PFSK-1 (cell line): ENCODE measurements around the gene WNT3.

Experiments
- FOXP2 ChIP-seq: optimal IDR thresholded peaks from 2 replicates; pipeline ENCODE3; 2011; ENCODE audit warnings: borderline replicate concordance, control low read depth, inconsistent platforms; ENCODE audit not compliant: insufficient read depth; ENCODE audit errors: extremely low read length, extremely low read depth
- POLR2AphosphoS5 ChIP-seq: IDR thresholded peaks from 2 replicates; pipeline ENCODE4 v1.6.1; 2012; ENCODE audit warnings: low read depth, mild to moderate bottlenecking, control low read depth, low read length, moderate library complexity
- REST ChIP-seq, 2 experiments: IDR thresholded peaks; 2 replicates each; pipeline versions ENCODE4 v1.6.1 to v1.8.0; 2011 to 2012; ENCODE audit warnings: low read depth in 2 of 2, low read length in 2 of 2, control low read depth in 1 of 2, inconsistent platforms in 1 of 2, mild to moderate bottlenecking in 1 of 2, moderate library complexity in 1 of 2; ENCODE audit not compliant: insufficient read depth in 1 of 2
- SIN3A ChIP-seq: IDR thresholded peaks from 2 replicates; pipeline ENCODE4 v1.6.1; 2012; ENCODE audit warnings: mild to moderate bottlenecking, low read length, moderate library complexity, borderline replicate concordance; ENCODE audit not compliant: insufficient read depth
- TAF1 ChIP-seq: IDR thresholded peaks from 2 replicates; pipeline ENCODE4 v1.6.1; 2012; ENCODE audit warnings: low read length, control low read depth, borderline replicate concordance; ENCODE audit not compliant: insufficient read depth

WNT3 gene

GRCh38 chr17:46831573-46832330 lies 13.3 kb upstream of the WNT3 start:
- TF ChIP-seq FOXP2 (no peak), REST (IDR thresholded peaks at IDR 0.05; ENCODE audit: insufficient read depth in 1 of 2, low read depth in 2 of 2, low read length in 2 of 2) (no peak), SIN3A (no peak), POLR2AphosphoS5 (no peak), TAF1 (no peak)

GRCh38 chr17:46827274-46827673 lies 8.8 kb upstream of the WNT3 start:
- TF ChIP-seq REST (IDR thresholded peaks at IDR 0.05; ENCODE audit: insufficient read depth in 1 of 2, low read depth in 2 of 2, low read length in 2 of 2): no peak
- no peak for TF ChIP-seq TAF1
- no peak for TF ChIP-seq POLR2AphosphoS5
- no peak for TF ChIP-seq FOXP2
- TF ChIP-seq SIN3A: no peak

- no peak for TF ChIP-seq TAF1
- TF ChIP-seq POLR2AphosphoS5: no peak
- TF ChIP-seq SIN3A: no peak
- no peak for TF ChIP-seq FOXP2
- no peak for TF ChIP-seq REST (IDR thresholded peaks at IDR 0.05; ENCODE audit: insufficient read depth in 1 of 2, low read depth in 2 of 2, low read length in 2 of 2)
Observed at GRCh38 chr17:46826116-46826515, 7.6 kb upstream of the WNT3 start.

DNA sequence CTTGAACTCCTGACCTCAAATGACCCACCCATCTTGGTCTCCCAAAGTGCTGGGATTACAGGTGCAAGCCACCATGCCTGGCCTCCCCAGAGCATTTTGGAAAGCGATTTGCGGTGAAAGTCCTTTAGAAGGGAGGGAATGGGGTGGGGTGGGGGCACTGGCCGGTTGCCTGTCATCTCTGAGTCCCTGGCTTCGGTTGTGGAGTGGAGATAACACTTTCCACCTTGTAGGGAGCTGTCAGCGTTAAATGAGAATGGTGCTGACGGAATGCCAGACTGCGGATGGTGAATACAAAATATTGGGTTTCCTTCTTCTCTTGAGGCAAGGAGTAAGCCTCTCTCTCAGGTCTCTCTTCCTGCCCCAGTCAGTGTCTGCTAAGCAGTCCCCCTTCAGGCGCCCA lies 5.2 kb upstream of the WNT3 start:
- TF ChIP-seq SIN3A (no peak), FOXP2 (no peak), TAF1 (no peak), REST (IDR thresholded peaks at IDR 0.05; ENCODE audit: insufficient read depth in 1 of 2, low read depth in 2 of 2, low read length in 2 of 2) (no peak), POLR2AphosphoS5 (no peak)

DNA sequence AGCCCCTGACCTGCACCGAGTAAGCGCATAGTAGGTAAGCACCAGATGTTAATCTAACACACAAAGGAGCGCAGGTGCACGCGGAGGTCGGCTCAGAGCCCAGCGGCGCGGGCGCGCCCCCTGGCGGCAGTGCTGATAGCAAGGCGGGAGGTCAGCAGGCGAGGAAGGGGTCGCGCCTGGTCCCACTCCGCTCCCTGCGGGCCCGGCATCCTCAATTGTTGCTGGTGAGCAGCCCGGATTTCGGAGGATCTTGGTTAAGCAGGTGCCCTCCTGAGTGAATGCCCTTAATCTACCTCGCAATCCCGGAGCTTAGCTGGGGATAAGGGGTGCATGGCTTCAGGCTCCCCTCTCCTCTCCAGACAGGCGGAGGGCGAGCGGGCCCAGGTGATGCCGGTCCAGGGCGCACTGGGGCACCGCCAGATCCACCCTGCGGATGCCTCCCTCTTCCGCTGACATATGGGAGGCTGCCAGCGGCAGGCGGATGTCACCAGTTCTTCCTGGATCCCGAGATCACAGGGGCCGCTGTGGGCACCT lies 4.0 kb upstream of the WNT3 start:
- TF ChIP-seq FOXP2 (no peak), REST (IDR thresholded peaks at IDR 0.05; ENCODE audit: insufficient read depth in 1 of 2, low read depth in 2 of 2, low read length in 2 of 2) (no peak), SIN3A (no peak), POLR2AphosphoS5 (no peak), TAF1 (no peak)
